Occipital lobe (tissue), 2 donors: ENCODE data around the gene RTTN. TPM values are rescaled to one million over a fixed set of nuclear protein-coding genes. Genes with fewer than 3 reads are reported as not detected.
"Not testable (repeated sequence)": the region's sequence is repeated elsewhere in the genome, so short reads cannot be mapped to it uniquely, and the experiment has no call there.

ENCODE experiments used
- DNase-seq: peaks from one replicate; lab custom pipeline; 2025; lab: John Stamatoyannopoulos, UW
- total RNA-seq: library from RNA; depleted of rRNA; stranded (reverse); fragments of >200 nt; gene quantifications from one replicate; pipeline ENCODE4 v1.2.3, GENCODE V29; 2014

Gene RTTN, protein sequence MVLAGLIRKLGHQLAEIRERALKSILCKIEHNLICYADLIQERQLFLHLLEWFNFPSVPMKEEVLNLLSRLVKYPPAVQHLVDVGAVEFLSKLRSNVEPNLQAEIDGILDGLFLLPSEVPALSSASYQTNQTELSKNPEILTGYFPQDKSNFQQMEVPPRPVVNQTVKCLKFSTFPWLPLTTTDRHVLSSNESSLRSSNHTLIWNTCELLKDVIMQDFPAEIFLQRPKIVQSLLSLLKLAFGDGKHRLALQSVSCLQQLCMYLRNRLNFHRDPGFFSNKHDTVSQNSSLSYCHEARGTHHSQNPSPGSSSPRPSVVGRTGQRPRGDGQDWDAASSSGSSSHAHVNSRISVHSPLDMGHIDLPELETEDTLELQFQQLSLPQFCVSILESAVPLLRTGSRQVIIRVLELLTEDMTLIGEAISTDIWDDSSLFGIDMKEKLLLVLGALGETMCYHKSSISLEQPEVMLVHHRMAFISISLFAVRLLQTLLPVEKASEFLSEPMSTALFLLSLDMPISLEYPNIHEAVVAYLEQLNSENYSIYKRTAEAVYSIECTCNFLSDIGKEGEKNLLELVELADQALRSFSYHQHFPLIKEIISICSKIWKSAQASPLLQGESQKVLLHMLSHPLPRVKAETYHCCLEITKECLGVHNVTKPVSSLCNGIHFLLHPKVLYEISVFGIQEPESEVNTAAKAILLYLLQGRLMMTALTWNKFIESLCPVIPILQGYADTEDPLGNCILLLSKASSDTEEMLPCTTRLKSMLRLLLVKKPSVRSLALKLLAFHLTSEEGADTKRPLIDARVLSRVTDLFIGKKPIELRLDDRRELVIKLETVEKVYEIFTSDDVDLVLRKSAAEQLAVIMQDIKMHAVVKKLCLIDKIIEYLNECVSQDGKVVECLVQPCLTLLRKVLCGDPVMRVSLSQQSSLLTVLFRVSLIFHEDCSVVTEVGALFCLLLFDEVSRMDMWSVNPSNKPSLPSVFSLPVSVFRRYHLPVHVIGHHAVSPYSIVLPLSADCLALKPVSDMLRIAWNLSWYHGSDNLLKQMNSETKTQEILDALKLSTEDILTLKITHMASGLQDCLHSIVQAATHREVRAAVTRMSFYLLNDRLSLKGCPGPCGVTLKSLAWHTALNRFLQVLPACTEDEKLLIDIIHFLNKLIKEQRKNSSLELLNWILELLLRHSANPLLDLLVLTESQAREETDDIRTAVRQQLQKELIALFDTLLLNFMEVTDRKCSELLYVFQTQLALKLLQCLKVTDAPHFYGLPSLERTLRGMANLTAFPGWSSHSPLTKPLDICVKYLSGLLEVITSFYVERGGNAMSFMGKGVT (N-terminal part only)
- total RNA-seq = 53.5 TPM

DNA sequence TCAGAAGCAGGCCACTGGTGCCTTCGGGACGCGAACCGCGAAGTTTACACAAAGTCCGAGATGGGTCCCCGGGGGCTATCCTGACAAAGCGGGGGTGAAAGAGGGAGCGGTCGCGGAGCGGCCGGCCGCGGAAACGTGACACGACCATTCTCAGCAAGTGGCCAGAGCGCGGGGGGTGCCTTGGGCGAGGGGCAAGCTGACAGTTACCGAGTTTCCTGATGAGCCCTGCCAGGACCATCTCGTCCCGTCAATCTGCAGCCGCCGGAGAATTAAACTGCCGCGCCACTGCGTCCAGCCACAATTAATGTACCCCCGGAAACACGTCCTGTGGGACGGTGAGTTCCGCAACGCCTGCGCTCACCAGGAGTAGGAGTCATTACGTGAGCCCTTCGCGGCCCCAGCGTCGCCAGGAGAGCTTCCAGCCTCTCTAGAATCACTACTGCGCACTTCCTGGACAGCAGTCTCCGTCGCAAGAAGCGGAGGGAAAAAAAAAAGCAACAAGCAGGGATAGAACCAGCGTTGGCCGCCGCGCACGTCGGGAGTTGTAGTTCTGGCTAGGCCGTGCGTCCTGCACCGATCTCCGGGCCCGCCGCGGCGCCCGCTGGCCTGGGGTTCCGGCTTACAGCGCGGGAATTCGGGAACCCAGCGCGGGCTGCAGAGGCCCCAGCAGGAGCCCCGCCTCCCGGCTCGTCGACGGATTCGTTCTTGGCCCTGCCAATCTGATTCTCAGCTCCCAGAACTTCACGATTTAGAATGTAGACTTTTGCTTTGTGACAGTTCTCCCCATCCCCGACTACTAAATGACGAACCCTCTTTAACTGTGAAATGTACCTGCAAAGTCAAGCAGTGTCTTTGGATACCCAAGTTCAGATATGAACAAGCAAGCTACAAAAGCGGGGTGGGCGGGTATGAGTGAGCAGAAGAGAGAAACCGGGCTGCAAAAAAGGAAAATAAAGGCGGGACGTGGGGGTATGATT is at the start of gene RTTN:
TSS of gene RTTN (minus strand) at position 267 of the 977 bp plus-strand sequence. CDS start at position 238, 29 bp downstream.
- peak; percentile 95 for DNase-seq

DNA sequence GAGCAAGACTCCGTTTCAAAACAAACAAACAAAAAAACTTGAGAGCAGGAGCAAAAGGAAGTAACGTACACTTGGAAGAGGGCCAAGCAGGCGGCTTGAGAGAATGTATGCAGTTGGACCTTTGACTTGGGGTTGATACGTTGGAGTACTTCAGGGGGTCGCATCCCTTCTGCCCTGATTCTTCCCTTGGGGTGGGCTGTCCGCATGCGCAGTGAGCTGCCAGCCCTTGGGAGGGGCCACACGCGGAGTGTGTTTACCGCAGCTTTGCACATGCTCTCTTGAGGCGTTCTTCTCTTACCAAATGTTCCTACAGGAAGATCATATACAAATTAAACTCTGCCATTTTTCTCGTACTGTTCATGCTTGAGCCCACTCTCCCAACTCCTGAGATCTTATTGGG is 45.3 kb upstream of the RTTN start:
- DNase-seq = no peak

DNA sequence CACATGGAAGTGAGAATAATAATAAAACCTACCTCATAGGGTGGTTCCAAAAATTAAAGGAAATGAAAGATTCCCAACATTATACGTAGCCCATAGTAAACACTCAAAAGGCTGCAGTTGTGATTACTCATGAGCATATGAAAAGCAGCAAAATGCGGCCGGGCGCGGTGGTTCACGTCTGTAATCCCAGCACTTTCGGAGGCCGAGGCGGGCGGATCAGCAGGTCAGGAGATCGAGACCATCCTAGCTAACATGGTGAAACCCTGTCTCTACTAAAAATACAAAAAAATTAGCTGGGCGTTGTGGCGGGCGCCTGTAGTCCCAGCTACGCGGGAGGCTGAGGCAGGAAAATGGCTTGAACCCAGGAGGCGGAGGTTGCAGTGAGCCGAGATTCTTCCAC is 44.4 kb upstream of the RTTN start:
- not testable (repeated sequence) for DNase-seq

DNA sequence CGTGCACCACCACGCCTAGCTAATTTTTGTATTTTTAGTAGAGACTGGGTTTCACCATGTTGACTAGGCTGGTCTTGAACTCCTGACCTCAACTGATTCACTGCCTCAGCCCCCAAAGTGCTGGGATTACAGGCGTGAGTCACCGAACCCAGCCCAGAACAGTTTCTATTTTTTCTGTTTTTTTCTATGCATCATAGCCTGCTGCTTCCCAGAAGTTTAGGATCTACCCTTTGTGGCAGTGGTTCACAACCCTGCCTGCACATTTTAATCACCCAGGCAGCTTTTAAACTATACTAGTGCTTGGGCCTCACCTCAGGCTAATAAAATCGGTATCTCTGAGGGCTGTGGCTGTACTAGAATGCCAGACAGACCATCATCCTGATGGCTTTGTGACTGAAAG is 43.6 kb upstream of the RTTN start:
- DNase-seq = no peak

DNA sequence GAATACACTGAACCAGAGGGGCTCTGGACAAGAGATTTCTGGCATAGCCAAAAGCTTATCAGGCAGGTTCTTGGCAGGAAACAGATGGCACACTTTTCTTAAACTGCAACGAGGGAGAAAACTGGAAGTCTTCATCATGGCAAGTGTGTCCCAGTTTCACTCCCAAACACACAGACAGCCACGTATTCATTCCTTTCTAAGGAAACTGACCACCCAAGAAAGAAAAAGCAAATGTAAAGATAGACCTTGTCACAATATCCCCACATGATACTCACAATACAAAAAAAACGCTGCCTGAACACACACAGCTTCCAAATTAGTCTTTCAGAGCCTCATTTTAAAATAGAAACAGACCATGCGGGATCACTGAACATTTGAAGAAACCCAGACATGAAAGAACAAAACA is 40.6 kb upstream of the RTTN start:
- no peak for DNase-seq

DNA sequence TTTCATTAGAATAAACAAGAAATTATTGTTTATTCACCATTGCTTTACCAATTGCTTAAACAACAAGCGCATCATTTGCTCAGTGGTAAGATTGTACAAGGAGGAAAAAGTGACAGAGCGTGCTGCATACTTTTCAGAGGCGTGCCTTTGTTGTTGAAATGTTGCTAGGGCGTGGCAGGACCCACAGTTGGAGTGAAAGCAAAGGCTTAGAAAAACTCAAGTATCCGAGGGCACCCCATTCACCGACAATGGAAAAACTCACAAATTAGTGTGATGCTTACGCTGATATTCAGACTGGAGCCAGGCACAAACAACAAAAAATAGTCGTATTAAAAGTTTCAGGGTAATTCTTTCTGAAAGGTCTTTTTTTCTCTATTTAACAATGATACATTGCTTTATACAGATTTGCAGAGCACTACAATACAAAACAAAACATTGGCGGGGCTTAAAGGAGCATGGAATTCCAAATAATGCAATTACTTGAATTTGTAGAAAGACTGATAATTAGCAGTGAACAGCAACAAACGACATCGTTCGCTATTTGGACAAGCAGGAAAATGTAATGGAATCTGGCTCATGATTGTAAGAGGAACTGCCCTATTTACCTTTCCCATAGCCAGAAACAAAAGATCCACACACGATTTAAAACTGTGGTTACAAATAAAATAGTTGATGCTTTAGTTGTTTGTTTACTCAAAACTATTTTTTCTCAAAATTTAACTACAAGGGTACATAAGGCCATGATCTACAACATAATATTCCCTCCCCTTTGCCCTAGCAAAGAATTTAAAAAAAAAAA is 37.8 kb upstream of the RTTN start:
- DNase-seq = no peak

DNA sequence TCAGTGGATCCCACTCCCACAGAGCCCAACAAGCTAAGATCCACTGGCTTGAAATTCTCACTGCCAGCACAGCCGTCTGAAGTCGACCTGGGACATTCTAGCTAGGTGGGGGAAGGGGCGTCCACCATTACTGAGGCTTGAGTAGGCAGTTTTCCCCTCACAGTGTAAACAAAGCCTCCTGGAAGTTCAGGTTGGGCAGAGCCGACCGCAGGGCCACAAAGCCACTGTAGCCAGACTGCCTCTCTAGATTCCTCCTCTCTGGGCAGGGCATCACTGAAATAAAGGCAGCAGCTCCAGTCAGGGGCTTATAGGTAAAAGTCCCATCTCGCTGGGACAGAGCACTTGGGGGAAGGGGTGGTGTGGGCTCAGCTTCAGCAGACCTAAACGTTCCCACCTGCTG is 31.4 kb upstream of the RTTN start:
- not testable (repeated sequence) for DNase-seq

DNA sequence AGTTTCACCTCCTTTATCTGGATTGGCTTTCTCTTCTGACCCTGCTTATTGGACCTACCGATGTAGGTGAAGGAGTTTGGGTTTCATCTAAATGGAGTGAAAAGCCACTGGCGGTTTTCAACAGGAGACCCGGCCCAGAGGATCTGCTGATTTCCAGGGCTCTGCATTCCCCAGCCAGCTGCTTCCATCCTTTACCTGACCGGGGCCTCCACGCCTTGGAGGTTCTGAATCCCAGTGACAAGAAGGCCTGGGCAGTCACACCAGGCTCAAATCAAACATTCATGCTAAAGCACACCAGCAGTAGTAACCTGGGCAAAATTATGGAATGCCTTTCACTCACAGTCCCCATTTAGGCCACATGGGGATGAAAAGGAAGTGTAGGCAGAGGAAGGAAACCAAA is 30.0 kb upstream of the RTTN start:
- DNase-seq = no peak

DNA sequence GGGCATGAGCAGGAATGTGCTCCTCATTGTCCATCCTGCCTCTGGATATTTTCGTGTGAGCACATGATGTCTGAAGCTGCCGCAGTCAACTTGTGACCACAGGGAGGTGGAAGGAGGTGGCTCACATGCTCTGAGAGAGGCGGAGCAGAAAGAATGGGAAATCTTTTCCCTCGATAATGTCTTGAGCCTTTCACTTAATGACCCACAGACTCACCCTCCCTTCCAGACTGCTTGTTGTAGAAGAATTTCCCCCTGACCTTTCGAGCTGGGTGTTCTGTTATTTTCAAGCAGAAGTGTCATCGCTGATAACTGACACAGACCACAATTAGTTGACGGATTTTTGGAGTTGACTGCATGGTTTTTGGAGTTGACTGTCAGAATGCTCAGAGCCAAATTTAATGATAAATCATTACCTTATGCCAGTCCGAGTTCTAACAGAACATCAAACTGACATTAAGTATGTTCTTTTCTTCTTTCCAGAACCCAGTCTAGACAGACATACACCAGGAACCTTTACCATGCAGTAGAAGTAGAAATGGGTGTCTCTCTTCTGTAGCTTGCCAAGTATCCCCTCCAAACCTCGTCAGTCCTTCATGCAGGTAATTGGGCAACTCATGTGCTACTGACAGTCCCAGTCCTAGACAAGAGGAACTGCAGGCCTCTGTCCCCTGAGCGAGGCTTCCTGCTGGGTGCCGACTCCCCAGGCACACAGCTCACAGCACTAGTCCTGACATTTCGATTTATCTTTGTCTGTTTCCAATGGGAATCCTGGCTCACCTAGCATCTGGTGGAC is 29.4 kb upstream of the RTTN start:
- no peak for DNase-seq

DNA sequence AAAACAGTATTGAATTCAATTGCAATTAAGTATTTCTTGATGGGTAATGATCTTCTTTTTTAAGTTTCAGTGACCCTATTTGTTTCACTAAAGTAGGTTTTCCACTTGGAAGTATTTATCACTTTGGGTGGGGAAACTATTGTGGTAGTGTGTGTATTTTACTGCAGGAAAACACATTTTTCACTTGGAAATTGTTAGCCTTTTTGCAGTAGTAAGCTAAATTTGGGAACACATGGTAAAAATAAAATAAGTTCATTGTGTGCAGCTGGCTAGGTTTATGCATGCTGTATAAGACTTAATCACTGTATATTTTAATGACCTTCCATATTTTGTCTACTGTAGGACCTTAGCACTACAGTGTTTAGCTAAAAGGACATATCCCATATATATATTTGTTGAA is 28.5 kb upstream of the RTTN start:
- no peak for DNase-seq

DNA sequence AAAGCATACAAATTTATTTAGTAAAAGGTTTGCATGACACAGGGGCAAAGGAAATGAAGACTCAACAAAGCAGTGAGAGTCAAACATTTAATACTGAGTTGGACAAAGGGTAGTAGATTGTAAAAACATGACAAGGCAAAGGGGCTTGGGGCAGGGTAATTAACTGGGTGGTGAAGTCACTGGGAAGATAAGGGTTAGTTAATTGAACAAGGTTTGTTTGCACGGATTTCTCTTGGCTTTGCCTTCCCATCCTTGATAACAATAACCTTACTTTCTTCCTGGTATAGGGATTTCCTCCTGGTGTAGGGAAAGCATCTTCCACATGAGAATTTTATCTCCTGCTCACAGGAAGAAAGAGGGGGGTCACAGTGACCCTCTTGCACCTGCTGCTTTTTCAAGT is 26.8 kb upstream of the RTTN start:
- DNase-seq = no peak

DNA sequence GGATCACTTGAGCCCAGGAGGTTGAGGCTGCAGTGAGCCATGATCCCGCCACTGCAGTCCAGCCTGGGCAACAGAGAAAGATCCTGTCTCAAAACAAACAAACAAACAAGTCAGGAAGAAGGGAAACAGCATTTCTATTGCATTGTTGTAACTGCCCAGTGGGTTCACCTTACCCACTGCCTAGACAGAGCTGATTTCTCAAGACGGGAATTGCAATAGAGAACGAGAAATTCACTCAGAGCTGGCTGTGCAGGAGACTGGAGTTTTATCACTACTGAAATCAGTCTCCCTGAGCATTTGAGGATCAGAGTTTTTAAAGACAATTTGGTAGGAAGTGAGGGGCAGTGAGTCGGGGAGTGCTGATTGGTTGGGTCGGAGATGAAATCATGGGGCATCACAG is 24.2 kb upstream of the RTTN start:
- DNase-seq = no peak

DNA sequence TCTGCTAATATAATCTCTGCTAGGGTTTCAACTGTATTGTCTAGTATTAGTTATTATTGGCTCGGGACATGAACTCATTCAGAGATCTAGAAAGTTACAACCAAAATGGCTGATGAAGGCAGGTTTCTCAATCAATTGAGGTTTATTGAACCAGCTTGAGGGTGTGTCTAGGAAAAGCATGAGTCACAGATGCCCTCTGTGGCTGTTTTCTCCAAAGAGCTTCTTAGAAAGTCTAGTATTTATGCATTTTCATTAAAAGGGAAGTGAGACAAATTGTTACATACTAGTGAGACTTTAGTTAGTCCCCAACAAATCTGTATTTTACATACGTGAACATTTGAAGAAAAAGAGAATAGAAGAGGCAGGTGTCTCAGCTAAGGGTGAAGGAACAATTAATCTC is 23.0 kb upstream of the RTTN start:
- no peak for DNase-seq

DNA sequence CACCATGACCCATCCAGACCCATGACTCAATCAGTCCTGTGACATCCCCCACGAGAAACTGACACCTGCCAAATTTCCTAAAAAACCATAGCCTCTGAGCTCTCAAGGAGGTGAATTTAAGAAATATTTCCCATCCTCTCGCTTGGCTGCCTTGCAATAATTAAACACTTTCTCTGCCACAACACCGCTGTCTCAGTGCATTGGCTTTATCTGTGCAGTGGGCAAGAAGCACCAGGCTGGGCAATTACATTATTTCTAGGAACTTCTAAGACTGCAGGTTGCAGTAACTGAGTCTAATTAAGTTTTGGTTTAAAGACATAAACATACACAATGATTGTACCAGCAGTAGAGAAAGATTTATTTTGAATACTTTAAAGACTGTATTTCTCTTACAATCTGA is 22.0 kb upstream of the RTTN start:
- DNase-seq = no peak

DNA sequence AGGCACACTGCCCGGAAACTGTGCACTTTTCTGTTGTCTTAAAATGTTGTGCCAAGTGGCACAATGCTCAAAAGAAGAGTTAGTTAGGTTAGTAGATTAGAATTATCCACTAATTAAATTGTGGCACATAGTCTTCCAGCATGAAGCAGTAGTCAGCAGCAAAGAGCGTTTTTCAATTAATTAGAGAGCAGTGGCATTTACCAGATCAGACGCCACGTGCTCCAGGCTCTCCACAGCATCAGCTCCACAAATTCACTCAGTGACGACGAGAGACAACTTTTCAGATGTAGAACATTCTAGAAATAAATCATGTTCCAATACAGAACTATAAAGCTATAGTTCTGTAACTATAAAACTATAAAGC is 16.4 kb upstream of the RTTN start:
- DNase-seq = no peak

DNA sequence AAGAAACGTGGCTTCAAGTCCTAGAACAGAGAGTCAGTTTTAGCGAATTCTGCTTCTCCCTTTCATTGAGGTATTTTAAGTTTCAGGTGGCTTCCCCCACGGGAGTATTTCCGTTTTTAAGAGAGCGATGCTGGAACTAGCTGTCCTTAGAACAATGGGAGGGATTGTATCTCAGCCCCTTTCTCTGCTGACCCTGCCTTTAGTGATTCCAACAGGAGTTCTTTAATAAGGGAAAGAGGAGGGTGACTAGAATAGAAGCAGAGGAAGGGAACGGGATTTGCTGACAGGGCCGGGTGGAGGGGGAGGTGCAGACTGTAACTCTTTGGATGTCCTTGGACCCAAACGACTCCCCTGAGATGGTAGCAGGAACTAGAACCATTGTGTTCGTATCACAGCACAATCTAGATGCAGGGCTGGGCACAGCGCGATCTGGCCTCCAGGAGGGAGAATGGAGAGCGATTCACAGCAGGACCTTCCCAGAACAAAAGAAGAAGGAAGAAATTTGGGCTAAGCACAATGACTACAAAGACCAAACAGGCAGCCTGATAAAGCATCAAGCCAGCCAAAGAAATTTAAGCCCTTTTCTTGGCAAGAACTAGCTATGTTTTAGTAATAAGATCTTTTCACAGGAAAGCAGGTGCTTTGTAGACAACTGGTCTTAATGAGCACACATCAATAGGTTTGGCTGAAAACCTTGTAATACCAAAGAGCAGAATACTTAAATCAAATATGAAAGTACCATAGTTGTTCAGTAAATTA is 15.8 kb upstream of the RTTN start:
- DNase-seq = peak; percentile 21

DNA sequence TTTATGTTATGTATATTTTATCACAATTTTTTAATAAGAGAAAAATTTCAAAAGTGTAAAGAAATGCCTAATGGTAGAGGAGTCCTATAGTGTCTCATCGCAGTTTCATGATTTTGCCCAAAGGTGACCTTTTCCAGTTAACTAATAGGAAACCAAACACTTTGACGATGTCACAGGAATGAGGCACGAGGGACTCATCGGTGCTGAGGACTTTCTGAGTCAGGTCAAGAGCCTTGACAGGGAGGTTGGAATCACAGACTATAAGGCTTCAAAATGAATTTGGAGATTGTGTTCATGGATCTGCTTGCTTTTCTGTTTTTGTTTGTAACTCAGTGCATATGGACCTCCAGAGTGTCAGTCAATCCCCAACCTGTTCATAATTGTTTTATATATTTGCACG is 15.1 kb upstream of the RTTN start:
- no peak for DNase-seq

DNA sequence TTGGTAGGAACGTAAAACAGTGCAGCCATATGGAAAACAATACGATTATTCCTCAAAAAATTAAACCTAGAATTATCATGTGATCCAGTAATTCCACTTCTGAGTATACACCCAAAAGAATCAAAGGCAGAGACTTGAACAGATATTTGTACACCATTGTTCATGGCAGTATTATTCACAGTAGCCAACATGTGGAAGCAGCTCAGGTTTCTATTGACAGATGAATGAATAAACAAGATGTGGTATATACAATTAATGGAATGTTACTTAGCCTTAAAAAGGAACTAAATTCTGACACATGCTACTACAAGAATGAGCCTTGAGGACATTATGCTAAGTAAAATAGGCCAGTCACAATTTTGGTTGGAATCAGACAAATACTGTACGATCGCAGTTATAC is 14.2 kb upstream of the RTTN start:
- no peak for DNase-seq
